PC-3 (cell line): ENCODE data around the gene ZNF684.

Experiments used
- CTCF ChIP-seq: fragments of 300-600 bp; sonication (generic); conservative IDR thresholded peaks from 2 replicates; pipeline ENCODE4 v1.5.1; 2017; ENCODE audit warnings: antibody characterized with exemption, low read depth, mild to moderate bottlenecking, low read length
- EZH2 ChIP-seq: fragments of 300-600 bp; sonication (generic); IDR thresholded peaks from one replicate; pipeline ENCODE4 v1.6.1; 2017; ENCODE audit warnings: antibody characterized with exemption, mild to moderate bottlenecking, low read length; ENCODE audit not compliant: unreplicated experiment
- EZH2phosphoT487 ChIP-seq: fragments of 300-600 bp; sonication (generic); IDR thresholded peaks from 2 replicates; pipeline ENCODE4 v1.6.1; 2018; ENCODE audit warnings: mild to moderate bottlenecking, antibody characterized with exemption, low read length, borderline replicate concordance

DNA sequence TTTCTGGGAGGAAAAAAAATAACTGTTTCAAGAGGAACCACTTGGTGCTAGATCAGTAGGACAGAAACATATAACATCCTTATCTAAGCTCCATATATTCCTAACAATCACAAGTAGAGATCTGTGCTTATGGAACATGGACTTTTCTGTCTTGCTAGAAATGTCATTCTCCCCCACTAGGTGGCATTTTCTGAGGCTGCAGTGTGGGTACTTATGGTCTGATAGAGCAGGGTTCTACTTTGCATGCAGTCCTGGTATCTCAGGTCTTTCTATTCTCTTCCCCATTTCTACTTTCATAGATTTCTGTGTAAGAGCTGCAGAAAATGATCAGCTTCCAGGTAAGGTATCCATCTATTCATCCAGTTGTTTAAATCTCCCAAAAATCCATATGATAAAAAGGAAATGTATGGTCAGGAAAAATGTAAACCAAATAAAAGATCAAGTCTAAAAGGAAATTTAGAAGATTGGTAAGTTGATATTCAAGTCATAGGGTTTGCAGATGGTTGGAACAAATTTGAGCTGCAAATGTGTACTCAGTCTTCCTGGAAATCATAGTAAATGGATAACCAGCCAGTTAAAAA, 1.5 kb downstream of the ZNF684 start:
- TF ChIP-seq CTCF, result peak; percentile 74
- TF ChIP-seq EZH2, result no peak
- TF ChIP-seq EZH2phosphoT487, result no peak
